Epithelial cell of proximal tubule (primary cell): ENCODE measurements around the gene STAMBPL1. TPM values are rescaled to one million over a fixed set of nuclear protein-coding genes. Genes with fewer than 3 reads are reported as not detected.

Experiments used
- DNase-seq: peaks from one replicate; pipeline ENCODE4 v3.0.0-alpha.2; 2011; ENCODE audit warnings: low read depth
- H3K4me3 ChIP-seq: 2 replicates; pipeline ENCODE4 v1.5.1; 2011; ENCODE audit warnings: low read depth, mild to moderate bottlenecking, low read length
- total RNA-seq: library from RNA; depleted of rRNA; stranded (reverse); fragments of >200 nt; gene quantifications from 2 replicates; pipeline ENCODE4 v1.2.3, GENCODE V29; 2015
- TF ChIP-seq, protein P1 (sequence below): conservative IDR thresholded peaks from 2 replicates; pipeline ENCODE4 v1.5.1; 2012; ENCODE audit warnings: low read depth, mild to moderate bottlenecking, low read length

STAMBPL1 gene
- total RNA-seq, 1 donor from 2014 or later: 9.9 TPM

DNA sequence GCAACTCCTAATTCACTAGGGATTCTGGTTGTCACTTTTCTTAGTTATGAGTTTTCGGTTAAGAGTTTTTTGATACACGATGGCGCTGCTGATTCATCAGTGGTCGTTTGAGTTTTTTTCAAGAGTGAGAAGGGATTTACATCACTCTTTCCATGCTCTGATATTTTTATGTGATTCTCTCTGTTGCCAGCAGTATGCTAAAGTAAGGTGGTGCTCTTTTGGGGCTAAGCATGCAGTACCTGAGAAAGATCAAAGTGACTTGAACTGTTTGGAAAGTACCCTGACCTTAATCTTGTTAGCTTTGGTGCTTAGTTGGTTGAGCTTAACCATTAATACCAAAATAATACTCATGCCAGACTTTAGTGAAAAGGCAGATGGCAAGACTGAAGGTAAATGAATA, 28.1 kb downstream of the STAMBPL1 start:
- TF ChIP-seq, protein P1, sequence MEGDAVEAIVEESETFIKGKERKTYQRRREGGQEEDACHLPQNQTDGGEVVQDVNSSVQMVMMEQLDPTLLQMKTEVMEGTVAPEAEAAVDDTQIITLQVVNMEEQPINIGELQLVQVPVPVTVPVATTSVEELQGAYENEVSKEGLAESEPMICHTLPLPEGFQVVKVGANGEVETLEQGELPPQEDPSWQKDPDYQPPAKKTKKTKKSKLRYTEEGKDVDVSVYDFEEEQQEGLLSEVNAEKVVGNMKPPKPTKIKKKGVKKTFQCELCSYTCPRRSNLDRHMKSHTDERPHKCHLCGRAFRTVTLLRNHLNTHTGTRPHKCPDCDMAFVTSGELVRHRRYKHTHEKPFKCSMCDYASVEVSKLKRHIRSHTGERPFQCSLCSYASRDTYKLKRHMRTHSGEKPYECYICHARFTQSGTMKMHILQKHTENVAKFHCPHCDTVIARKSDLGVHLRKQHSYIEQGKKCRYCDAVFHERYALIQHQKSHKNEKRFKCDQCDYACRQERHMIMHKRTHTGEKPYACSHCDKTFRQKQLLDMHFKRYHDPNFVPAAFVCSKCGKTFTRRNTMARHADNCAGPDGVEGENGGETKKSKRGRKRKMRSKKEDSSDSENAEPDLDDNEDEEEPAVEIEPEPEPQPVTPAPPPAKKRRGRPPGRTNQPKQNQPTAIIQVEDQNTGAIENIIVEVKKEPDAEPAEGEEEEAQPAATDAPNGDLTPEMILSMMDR: no peak
- no peak for DNase-seq
- no peak overlapping the region for H3K4me3 ChIP-seq

DNA sequence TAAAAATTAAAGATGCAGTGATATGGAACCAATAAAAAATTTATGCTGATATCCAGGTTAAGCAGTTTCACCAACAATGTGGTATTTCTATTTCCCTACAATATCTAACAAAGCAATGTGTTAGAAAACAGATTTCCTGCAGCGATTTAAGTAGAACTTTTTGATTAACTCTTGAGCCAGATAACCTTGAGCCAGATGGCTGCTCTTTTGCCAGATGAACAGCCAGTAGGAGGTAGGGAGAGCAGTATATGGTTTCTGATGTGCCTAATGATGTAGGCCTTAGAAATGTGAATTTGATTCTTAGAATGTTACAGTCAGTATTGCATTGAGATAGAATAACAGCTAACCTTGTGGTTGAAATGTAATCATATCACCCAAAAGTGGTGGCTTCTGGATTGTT, 31.1 kb downstream of the STAMBPL1 start:
- no peak for DNase-seq
- TF ChIP-seq, protein P1: no peak
- H3K4me3 ChIP-seq: no peak overlapping the region

DNA sequence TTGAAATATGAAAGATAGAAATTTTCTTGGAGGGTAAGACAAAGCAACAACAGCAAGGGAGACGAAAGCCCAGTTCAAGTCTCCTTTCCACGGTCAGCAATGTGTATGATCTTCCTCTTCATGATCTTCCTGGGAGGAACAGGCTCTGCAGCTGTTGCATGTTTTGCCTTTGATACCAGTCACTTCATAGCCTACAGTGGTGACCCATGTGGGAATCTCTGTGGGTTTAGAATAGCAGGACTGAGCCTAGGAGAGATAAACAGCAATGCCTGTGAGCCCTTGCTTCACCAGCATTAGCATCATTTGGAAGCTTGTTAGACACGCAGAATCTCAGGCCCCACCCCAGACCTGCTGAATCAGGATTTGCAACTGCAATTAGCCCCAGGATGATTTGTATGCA, 31.8 kb downstream of the STAMBPL1 start:
- TF ChIP-seq, protein P1: no peak
- no peak for DNase-seq
- H3K4me3 ChIP-seq: no peak overlapping the region

DNA sequence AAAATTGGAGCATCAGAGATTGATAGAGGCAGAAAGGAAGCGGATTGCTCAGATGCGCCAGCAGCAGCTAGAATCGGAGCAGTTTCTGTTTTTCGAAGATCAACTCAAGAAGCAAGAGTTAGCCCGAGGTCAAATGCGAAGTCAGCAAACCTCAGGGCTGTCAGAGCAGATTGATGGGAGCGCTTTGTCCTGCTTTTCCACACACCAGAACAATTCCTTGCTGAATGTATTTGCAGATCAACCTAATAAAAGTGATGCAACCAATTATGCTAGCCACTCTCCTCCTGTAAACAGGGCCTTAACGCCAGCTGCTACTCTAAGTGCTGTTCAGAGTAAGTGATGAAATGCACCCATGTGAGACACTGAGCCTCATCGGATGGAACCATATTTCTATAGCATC, 33.1 kb downstream of the STAMBPL1 start:
- no peak overlapping the region for H3K4me3 ChIP-seq
- TF ChIP-seq, protein P1: no peak
- no peak for DNase-seq

DNA sequence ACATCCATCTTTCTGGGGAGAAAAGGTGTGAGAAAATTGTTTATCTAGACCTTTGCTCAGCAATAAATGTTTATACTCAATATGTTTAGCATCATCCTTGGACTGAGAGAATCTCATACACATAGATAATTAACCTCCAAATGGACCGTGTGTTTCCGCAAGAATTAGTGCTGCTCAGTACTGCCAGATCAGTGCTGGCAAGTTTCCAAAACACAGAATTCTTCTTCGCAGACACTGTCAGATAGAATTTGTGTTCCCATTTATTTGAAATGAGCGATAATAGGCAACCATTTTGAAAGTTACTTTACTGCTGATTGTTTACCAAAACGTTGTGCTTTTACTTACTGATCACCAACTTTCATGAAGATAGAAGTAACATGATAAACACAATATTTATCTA, 33.7 kb downstream of the STAMBPL1 start:
- H3K4me3 ChIP-seq: no peak overlapping the region
- TF ChIP-seq, protein P1: no peak
- DNase-seq: no peak

DNA sequence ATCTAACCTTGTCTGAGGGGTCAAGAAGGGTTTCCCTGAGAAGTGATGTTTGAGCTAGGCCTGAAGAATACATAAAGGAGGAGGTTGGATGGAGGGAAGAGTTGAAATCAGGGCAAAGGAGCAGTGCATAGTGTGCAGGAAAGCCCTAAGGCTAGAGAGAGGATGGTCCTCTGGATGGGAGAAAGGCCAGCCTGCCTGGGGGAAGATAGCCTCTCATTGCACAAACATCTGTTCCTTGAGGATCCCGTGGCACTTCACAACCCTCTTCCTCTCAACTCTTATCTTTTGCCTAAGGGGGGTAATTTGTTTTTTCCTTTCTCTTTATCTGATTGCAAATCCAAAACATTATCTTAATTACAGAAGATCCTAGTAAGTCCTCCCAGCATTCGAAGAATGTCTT, 35.7 kb downstream of the STAMBPL1 start:
- TF ChIP-seq, protein P1: no peak
- H3K4me3 ChIP-seq: no peak overlapping the region
- no peak for DNase-seq

DNA sequence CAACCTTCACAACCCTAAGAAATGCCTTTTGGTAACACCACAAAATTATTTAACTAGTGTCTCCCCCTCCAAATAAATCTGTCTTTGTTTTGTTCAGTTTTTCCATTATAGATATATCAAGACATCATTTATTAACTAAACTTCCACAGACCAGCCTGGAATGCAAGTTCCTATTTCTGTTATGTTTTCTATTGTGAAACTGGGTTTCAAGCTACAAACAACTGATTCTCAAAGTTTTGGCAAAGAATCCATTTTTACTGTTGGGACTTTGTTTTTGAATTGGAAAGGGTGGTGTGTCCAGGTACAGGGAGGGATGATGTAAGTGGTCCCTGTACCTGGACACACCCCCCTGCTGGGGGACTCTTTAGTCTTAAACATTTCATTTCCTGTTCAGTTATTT, 36.2 kb downstream of the STAMBPL1 start:
- TF ChIP-seq, protein P1: no peak
- DNase-seq: no peak
- no peak overlapping the region for H3K4me3 ChIP-seq
